ENCODE results near the gene VSTM4. TPM values are rescaled to one million over a fixed set of nuclear protein-coding genes. Genes with fewer than 3 reads are reported as not detected.

Gene VSTM4
- total RNA-seq, 1 experiment from 2014 or later = 0.07 TPM

DNA sequence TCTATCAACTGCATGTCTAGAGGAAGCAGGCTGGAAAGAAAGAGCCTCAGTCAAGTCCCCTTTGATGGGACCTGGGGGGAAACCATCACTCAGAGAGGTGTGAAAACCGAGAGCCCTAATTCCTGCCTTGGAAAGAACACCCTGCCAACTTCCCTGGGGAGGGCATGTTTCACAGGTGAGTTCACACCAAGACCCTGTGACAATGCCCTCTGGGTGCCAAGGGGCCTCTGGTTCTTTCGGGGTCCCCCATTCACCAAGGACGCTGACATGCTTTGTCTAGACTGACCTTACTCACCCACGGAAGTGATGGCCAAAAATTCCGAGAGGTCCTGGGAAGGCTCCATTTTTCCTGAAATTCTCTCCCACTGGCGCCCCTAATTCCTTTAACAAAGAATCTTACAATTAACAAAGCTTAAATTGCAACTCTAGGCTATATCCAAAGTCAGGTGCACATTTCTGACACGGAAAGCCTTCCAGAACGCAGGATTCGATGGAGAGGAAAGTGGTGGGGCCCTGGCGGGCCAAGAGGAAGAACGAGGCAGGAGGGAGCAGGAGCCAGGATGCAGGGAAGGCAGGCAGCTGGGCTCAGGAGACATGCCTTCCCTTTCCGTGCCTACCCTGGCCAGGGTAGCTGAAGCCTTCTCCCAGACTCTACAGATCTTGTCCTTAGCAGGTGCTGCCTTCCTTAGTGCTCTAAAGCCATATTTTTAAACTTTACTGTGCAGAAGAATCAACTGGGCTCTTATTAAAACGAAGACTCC lies 23.7 kb downstream of the VSTM4 start:
- Histone ChIP-seq H3K9me3 (ENCODE audit: control insufficient read depth in 1 of 2, insufficient read depth in 1 of 2, low read depth in 1 of 2, low read length in 2 of 2) (no peaks in the 10 kb centered on the region), H3K9me2 (ENCODE audit: insufficient read depth) (no peaks in the 10 kb centered on the region), H3K4me3 (replicated peaks in 1 of 2; ENCODE audit: low read depth in 1 of 2, low read length in 2 of 2) (no peak overlapping the region), H4K20me1 (ENCODE audit: insufficient read depth) (no peaks in the 10 kb centered on the region), H3K27ac (ENCODE audit: low read depth, low read length) (no peak overlapping the region), H3K4me1 (ENCODE audit: control insufficient read depth in 1 of 2, insufficient read depth in 2 of 2, low read length in 2 of 2) (no peaks in the 10 kb centered on the region), H3K36me3 (ENCODE audit: control insufficient read depth in 1 of 2, insufficient read depth in 2 of 2, low read length in 2 of 2) (no peaks in the 10 kb centered on the region), H3K4me2 (ENCODE audit: low read length) (no peak overlapping the region), H3K27me3 (ENCODE audit: insufficient read depth, low read length) (peaks cover 24% of the 10 kb centered on the region), H3K9ac (ENCODE audit: low read length) (no peak overlapping the region), H3K79me2 (ENCODE audit: insufficient read depth, low read length) (no peaks in the 10 kb centered on the region), H2AFZ (ENCODE audit: low read depth, low read length, poor library complexity, severe bottlenecking) (no peak overlapping the region)
- ATAC-seq (no peak), DNase-seq (ENCODE audit: low read depth, low spot score) (no peak)
- intact Hi-C loops (cut with micrococcal nuclease) = no loop called here
- RAD21 ChIA-PET (ENCODE audit: low non-redundant PET in 1 of 2, low total read pairs in 2 of 2, uncharacterized antibody in 2 of 2, unreplicated experiment in 2 of 2) = no interaction called here
- CTCF ChIA-PET = no interaction called here
- TF ChIP-seq RAD21 (IDR thresholded peaks at IDR 0.05; ENCODE audit: low read depth) (no peak), TCF7L2 (IDR thresholded peaks at IDR 0.05; ENCODE audit: borderline replicate concordance, extremely low read depth, insufficient read depth, insufficient read length) (no peak), FOSL1 (IDR thresholded peaks at IDR 0.05; ENCODE audit: low read depth) (no peak), CBX3 (IDR thresholded peaks at IDR 0.05; ENCODE audit: low read depth) (no peak), SRF (IDR thresholded peaks at IDR 0.05; ENCODE audit: low read depth) (no peak), CEBPB (IDR thresholded peaks at IDR 0.05; ENCODE audit: low read depth) (no peak), YY1 (IDR thresholded peaks at IDR 0.05; ENCODE audit: extremely low read depth, insufficient replicate concordance, low read depth, low read length) (no peak), EZH2phosphoT487 (IDR thresholded peaks at IDR 0.05; ENCODE audit: borderline replicate concordance) (no peak), POLR2A (IDR thresholded peaks at IDR 0.05; ENCODE audit: borderline replicate concordance, extremely low read depth, insufficient read depth, insufficient read length) (no peak), ZNF274 (IDR thresholded peaks at IDR 0.05; ENCODE audit: low read depth, low read length) (no peak)
- TF ChIP-seq, protein P1, sequence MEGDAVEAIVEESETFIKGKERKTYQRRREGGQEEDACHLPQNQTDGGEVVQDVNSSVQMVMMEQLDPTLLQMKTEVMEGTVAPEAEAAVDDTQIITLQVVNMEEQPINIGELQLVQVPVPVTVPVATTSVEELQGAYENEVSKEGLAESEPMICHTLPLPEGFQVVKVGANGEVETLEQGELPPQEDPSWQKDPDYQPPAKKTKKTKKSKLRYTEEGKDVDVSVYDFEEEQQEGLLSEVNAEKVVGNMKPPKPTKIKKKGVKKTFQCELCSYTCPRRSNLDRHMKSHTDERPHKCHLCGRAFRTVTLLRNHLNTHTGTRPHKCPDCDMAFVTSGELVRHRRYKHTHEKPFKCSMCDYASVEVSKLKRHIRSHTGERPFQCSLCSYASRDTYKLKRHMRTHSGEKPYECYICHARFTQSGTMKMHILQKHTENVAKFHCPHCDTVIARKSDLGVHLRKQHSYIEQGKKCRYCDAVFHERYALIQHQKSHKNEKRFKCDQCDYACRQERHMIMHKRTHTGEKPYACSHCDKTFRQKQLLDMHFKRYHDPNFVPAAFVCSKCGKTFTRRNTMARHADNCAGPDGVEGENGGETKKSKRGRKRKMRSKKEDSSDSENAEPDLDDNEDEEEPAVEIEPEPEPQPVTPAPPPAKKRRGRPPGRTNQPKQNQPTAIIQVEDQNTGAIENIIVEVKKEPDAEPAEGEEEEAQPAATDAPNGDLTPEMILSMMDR (IDR thresholded peaks at IDR 0.05 in 2 of 3, conservative IDR thresholded peaks at IDR 0.05 in 1 of 3; ENCODE audit: borderline replicate concordance in 1 of 3, insufficient read depth in 1 of 3, low read depth in 2 of 3, low read length in 2 of 3) = no peak
- POLR2A ChIA-PET = no interaction called here
- no TSS peak for BruUV-seq (replicated peaks)
